CD4-positive, alpha-beta T cell treated with Interferon alpha-2 for 1 hour (primary cell): ENCODE measurements around the gene C8B.

ENCODE experiments used
- DNase-seq, 2 donors: peaks; one replicate each; pipeline ENCODE4 v3.0.0-alpha.2; 2020 to 2022

C8B gene

DNA sequence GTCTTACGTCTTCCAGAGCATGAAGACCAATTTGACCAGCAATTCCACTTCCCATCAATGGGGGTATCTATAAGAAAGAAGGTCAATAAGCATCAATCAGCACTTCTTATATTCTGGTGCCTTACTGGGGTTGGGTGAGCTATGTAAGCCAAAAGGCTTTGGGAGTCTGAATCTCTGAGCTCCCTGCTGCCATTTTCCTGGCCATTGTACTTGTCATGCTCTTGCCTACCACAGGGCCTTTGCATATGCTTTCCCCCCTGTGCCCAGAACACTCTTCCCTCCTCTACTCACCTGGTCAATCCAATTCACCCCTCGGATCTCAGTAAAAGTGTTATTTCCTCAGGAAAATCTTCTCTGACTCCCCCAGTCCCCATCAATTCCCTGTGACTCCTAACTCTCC, 36.3 kb downstream of the C8B start:
- DNase-seq, result no peak

DNA sequence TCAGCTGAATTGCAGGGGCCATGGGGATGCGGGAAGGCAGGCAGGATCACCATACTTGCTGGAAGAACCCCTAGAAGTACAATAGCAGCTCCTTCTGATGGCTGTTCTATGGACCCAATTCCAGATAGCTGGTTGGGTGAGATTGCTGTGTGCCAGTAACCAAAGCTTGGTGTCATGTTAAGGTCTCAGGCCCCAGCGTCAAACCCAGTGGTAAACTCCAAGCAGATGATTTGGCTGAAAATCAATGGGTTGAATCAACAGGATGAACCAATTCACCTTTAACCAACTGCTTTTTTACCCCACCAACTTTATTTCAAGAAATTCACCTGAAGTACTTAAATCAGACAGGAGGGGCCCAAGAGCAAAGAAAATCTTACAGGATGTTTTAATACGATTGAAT, 37.8 kb downstream of the C8B start:
- DNase-seq, result no peak

DNA sequence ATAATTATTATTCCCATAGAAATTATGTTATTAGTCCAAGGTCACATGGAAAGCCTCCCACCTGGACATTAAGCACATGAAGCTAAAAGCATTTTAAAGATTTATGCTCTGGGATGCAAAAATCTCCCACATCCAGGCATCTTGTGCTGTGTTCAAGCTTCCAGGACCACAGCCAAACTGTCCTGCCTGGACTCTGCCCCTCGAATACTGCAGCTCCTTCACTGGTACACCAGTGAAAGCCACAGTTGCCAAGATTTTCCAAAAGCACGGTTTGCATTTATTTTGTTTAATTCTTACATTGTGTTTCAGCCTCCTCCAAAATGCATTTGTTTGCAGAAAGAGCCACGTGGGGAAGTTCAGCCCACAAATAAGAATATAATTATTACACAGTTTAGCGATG, 38.6 kb downstream of the C8B start:
- no peak for DNase-seq

DNA sequence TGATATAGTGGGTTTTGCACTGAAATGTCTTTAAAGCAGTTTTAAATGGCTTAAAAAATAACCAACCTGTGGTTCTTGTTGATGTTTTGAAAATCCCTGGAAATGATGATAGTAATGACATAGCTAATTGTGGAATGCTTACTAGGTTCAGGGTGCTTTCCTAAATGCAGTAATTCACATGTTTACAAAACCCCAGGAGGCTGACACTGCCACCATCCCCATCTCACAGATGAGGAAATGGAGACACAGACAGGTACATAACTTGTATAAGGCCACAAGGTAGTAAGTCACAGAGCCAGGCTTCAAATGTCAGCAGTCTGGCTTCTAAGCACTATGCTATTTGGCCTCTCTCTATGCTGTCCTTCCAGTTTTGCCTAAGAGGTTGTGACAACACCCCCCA, 40.6 kb downstream of the C8B start:
- no peak for DNase-seq

DNA sequence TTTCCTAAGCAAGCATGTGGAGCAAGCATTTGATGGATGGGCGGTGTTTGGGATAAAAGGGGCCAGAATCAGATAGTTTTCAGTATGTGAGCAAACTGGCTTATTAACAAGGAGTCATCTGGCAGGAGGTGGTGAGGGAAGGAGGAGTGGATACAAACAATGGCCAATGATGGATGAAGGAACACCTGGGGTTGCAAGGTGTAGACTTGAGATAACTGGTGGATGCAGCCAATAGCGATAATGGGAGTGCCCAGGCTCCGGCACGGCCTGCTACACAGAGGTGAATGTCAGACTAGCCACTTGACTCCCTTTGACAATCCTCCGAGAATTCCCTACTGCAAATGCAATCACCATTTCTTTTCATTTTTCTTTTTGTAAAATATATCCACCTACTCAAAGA, 41.7 kb downstream of the C8B start:
- DNase-seq, result no peak

DNA sequence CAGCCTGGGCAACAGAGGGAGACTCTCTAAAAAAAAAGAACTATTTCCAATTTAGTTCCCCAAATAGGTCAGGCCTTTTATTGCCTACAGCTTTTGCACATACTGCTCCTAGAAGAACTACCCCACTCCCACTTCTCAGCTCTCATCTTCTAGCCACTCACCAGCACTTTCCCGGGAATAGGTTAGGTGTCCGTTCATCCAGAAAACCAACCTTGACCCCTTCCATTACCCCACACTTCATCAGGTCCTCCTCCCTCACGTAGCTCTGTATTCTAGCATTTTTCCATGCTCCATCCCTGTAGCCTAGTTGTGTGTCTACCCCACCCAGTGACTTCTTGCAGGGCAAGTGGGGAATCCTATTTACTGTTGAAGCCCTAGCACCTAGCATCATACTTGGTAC, 42.6 kb downstream of the C8B start:
- DNase-seq, result no peak

DNA sequence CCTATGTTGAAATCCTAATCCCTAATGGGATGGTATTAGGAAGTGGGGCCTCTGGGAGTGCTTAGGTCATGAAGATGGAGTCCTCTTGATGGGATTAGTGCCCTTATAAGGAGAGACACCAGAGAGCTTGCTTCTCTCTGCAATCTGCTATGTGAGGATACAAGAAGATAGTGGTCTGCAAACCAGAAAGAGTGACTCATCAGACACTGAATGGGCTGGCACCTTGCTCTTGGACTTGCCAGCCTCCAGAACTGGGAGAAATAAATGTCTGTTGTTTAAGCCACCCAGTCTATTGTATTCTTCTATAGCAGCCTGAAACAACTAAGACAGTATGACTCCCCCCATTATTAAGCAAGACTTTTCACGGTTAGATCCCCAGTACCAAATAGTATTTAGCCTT, 43.3 kb downstream of the C8B start:
- no peak for DNase-seq

DNA sequence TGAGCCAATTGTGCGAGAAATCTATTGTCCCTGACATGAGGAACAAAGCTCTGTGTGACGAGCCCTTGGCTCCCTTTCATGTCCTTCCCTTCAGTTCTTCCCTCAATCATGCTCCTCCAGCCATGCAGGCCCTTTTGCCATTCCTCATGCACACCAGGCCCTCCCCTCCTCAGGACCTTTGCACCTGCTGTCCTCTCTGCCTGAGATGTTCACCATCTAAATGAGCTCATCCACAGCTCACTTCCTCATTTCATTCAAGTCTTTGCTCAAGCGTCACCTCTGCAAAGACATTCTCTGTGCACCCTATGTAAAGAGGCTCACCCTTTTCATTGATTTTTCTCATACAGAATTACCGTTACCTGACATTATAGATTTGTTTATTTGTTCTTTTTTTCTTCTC, 43.7 kb downstream of the C8B start:
- no peak for DNase-seq

DNA sequence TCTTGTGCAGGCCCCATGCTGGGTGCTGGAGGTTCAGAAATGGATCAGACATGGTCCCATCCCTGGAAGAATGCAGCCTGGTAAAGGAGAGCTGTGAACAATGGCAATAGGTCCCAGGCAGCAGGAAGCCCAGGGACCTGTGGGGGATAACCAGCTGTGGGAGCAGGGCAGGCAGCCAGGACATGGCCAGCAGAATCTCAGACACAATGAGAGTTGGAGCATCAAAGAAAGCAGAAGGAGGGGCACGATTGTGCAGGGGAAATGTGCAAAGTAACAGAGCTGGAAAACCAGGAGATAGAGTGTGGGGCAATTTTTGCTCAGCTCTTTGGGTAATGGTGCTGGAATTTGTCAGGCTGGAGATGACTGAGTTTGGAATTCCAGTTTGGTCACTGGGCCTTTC, 44.3 kb downstream of the C8B start:
- DNase-seq, result no peak

DNA sequence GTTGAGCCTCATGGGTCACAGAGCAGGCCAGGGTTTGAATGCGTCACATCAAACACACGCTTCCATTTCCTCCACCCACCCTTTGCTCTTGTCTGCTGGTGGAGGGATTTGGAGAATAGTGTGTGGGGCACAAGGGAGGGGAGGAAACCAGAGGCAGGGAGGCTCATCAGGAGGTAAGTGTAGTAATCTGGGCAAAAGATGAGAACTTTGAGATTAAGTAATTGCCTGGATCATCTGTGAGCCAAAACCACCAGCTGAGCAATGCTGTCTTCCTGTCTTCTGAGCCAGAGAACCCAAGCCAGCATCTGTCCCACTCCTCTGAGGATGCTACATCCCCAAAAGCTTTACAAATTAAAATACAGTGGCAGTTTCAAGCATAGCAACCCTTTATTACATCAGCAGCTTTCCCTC, 45.2 kb downstream of the C8B start:
- DNase-seq, result no peak

DNA sequence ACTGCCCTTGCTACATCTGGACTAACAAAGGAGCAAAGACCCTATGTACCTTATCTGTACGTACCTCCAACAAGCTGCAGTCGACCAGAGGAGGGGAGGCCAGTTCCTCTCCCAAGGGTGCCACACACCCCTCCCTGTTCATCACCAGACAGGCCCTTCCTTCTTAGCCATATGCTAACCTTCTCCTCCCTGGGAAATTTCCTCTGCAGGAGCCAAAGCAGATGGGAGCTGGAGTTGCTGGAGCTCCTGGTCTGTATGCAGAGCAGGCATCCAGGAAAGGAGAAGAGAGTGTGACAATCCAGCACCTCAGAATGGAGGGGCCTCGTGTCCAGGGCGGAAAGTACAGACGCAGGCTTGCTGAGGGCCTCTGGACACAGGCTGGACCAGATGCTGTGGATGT, 48.5 kb downstream of the C8B start:
- no peak for DNase-seq

DNA sequence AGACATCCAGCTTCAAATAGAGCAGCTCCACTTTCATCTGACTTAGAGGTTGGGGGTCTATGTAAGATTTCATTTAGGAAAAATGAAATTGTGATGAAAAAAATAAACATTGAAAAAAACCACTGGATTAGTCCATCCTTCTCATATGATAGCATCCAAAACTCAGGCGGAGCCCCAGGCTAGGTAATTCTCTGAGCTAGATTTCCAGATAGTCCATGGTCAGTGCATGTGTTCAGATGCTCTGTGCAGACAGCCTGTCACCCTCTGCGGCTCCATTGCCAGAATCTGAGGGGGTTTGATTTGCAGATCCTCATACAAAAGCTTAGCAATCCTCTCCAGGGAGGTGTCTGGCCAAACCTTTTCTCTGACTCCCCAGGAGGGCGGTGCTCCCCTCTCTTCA, 49.2 kb downstream of the C8B start:
- DNase-seq, result no peak

DNA sequence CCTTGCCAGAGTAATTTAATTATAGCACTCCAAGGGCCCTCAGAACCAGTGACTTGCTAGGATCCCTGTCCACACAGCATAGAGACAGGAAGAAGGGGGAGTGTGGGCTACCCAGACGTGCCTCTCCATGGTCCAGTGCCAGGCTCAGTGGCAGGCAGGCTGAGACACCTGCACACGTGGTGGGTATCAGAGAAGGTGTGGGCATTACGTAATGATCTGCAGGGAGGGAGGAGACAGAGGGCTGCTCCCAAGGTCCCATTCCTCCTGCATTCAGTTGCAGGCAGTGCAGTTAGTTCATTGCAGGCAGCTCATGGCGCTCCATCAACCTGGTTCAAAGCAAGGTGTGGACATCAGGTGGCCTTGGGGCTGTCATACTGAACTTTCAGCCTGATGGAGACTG, 49.9 kb downstream of the C8B start:
- DNase-seq, result no peak

DNA sequence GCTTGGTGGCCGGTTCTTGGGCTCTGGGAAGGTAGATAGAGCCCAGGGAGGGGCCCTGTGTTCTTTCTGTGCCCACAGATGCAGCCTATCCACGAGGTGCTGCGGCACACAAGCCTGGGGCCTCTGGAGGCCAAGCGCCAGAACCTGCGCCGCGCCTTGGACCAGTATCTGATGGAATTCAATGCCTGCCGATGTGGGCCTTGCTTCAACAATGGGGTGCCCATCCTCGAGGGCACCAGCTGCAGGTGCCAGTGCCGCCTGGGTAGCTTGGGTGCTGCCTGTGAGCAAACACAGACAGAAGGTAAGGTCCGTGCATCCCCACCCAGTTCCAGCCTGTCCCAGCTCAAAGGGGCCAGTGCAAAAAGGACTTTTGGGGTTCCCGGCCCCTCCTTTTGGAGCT, 53.5 kb downstream of the C8B start:
- DNase-seq, result no peak

DNA sequence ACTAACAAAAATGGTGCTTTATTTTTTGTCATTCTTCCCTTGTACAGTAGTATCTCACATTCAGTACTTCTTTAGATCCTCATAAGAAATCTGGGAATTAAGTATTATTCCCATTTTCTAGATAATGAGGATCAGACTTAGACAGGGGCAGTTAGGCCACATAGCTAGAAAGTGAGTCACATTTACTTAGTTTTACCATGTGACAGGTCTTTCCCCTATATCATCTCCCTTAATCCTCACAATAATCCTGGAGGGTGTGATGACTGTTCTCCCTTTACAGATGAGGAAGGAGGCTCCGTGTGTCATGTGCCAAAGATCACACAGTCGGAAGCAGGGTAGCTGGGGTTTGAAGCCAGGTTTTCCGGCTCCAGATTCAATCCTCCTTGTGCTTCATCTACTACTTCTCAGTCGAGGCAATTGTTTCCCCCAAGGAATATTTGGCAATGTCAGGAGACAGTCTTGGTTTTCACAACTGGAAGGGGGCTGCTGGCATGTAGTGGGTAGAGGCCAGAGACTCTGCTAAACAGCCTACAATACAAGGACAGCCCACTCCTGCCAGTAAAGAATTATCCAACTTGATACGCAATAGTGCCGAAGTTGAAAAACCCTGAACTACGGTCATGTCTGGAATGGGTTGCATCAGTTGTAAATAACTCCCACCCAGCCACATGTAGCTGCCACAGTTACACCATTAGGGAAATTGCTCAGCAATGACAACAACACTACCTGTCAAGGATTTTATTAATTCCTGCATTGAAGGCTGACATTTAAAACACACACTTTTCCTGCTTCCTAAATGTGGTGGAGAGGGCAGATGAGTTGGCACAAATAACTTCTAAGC, 54.5 kb downstream of the C8B start:
- no peak for DNase-seq

DNA sequence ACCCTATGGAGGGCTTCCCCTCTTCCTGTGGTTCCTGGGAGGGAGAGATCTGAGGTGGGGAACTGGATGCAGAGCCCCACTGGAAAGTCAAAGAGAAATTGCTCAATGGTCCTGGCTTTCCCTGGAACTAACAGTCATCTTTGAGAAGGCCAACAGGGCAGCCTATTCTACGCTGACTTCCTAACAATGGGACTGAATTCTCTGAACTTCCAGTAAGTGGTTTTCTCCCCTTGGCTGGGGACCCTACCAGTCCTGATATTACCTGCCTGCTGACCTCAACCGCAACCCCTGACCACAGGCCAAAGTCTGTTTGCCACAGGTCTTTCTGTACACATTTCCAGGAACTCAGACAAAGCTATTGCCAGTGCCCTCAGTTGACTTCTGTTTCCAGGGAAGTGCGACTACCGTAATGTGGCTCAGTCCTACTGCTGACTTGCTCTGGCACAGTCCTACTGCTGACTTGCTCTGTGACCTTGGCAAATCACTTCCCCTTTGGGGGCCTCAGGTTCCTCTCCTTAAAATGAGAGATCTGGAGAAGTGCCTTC, 55.3 kb downstream of the C8B start:
- no peak for DNase-seq

DNA sequence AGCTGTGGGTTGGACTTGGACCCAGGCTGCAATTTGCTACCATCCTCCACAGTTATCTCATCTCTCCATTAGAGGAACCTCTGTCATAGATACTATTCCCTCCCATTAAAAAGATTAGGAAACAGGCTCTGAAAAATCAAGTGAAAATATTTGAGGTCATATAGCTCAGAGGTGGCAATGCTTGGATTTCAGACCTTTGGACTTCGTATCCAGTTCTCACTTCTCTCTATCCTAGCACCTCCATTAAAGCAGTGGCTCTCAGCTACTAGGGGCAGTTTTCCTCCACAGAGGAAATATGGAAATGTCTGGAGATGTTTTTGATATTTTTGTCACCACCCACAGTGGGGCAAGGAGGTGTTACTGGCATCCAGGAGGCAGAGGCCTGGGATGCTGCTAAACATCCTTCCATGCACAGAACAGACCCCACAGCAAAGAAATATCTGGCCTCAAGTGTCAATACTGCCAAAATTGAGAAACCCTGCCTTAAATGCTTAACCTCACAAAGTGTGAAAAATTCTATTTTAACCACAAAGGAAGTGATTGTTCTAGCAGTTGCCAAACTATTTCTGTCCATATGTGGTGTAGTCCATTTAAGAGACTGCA, 57.1 kb downstream of the C8B start:
- DNase-seq, result no peak

DNA sequence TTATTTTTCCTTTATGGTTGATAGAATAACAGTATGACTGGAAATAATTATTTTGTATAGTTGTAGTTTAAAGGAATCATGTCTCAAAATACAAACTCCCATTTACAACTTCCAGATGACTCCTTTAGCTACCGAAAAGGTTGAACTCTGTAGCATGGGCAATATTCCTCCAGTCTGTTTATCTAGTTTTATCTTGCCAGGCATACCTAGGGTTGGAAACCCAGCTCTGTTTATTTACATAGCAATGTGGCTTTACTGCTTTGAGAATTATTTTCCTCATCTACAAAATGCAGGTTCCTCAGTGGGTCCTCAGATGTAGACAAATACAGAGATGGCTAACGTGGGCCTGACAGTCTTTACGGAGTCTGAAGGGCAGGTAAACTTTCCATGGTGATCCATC, 60.1 kb downstream of the C8B start:
- DNase-seq, result no peak

DNA sequence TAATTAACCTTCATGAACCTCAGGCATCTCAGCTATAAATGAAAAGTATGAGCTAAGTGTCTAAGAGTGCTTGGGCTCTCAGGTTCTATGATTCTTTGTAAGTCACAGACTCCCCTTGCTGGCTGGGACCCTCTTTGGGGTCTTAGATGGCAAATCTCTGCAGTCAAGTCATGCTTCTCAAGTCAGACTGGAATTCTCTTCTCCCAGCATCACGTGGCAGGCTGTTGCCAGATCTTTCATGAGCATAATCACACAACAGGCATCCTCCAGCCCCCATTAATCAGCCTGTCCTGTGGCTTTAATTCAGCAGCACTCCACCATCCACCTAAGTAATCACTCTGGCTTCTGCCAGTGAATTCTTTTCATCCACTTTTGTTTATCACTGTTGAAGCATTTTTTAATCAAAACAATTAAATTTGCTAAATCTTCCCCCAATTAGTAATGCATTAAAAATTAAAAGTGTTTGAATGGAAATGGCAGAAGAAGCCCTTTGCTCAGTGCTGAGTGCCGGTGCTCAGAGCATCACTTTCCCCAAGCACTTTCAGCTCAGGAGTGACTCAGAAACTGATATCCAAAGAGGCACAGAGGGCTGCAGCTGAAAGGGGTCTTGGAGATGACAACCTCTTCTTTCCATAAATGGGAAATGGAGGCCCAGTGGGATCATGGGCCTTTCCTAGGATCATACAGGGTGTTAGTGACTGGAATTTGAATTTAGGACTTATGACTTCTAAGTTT, 61.0 kb downstream of the C8B start:
- DNase-seq, result no peak

DNA sequence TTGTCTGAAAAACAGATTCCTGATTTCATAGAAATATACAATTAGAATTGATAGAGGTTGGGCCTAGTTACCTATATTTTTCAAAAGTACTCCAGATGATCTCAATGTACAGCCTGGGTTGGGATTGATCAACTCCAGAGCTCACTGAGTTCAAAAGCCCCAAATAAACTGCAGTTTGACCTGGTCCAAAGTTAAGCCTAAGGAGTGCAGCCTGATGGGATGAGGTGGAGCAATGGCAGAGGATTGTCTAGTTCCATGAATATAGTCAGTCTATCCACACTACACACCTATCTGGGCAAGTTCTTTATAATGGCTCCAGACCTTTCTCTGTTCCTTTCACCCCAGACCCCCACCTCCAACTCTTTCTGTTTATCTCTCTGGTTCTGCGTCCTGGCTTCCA, 62.0 kb downstream of the C8B start:
- no peak for DNase-seq

DNA sequence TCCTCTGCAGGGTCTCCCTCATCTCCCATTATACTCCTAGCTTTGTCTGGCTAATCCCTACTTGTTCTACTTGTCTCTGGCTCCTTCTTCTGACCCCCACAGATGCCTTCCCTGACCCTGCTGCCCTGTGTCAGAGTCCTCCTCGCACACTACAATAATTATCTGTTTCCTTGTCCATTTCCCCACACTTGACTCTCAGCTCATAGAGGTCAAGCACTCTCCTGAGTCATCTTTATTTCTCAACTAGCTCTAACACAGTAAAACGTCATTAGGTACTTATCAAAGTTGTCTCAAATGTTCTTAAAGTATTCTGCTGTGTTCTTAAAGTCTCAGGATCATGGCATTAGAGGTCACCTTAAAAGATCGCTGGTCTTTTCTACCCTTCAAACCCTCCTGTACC, 64.1 kb downstream of the C8B start:
- no peak for DNase-seq

DNA sequence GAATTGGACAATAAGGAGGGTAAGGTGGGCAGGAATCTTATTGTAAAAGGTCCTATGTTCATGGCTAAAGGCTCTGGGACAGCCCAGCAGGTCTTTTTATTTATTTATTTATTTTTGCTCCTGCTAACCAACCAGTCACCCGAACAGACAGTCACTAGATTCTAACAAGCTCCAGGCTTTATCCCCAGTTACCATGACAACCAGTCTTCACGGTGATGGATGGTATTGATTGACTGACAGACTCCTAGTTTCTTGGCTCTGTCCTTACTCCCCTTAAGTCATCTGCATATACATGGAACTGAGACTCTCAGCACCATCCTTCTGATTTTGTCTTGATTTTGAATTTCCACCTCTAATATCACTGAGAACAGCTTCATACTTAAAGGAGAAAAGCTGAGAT, 66.9 kb downstream of the C8B start:
- no peak for DNase-seq

DNA sequence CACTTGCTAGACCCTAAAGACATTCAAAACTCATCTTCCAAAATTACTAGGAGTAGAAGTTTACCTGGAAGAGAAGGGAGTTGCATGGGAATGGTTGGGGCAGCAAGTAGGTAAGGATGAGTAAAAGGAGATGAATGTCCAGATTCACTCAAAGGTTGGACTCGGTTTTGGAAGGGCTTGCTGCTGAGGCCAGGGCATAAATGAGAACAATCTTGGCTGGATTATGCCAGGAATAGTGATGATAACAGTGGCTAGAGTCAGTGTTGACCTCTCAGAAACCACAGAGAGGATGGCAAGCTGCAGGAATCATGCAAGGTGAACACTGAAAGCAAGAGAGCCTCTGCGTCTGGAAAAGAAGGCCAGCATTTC, 67.8 kb downstream of the C8B start:
- DNase-seq, result no peak
